CD14-positive monocyte (primary cell): ENCODE data around the gene KCNK6. TPM values are rescaled to one million over a fixed set of nuclear protein-coding genes. Genes with fewer than 3 reads are reported as not detected.

Experiments used
- DNase-seq, 3 donors: peaks; one replicate each; pipeline ENCODE4 v3.0.0-alpha.2; 2011 to 2022
- H2AFZ ChIP-seq: 2 replicates; pipeline ENCODE4 v1.6.0; 2012; ENCODE audit warnings: mild to moderate bottlenecking, low read depth, low read length, inconsistent platforms; ENCODE audit not compliant: insufficient read depth, poor library complexity, severe bottlenecking
- H3K27ac ChIP-seq, 2 donors: 1 replicate in 1 of 2; 2 replicates in 1 of 2; pipeline ENCODE4 v1.5.1; 2012 to 2013; ENCODE audit warnings: low read length in 2 of 2, control low read depth in 1 of 2, inconsistent platforms in 1 of 2, low read depth in 1 of 2, mild to moderate bottlenecking in 1 of 2
- H3K27me3 ChIP-seq, 2 donors: one replicate each; pipeline versions ENCODE4 v1.6.0 to v1.6.1; 2011 to 2013; ENCODE audit warnings: low read length in 2 of 2; ENCODE audit not compliant: control insufficient read depth in 2 of 2, insufficient read depth in 2 of 2
- H3K36me3 ChIP-seq, 2 donors: replicated peaks in 1 of 2; 1 replicate in 1 of 2; 2 replicates in 1 of 2; pipeline versions ENCODE4 v1.5.1 to v1.6.1; 2012 to 2013; ENCODE audit warnings: low read length in 2 of 2, control low read depth in 1 of 2, inconsistent platforms in 1 of 2, mild to moderate bottlenecking in 1 of 2; ENCODE audit not compliant: insufficient read depth in 2 of 2, control insufficient read depth in 1 of 2
- H3K4me1 ChIP-seq, 2 donors: 1 replicate in 1 of 2; 2 replicates in 1 of 2; pipeline versions ENCODE4 v1.5.1 to v1.6.1; 2012 to 2013; ENCODE audit warnings: low read length in 2 of 2, control low read depth in 1 of 2, inconsistent platforms in 1 of 2, mild to moderate bottlenecking in 1 of 2, moderate library complexity in 1 of 2; ENCODE audit not compliant: insufficient read depth in 2 of 2, control insufficient read depth in 1 of 2
- H3K4me2 ChIP-seq: replicated peaks from 2 replicates; pipeline ENCODE3; 2012; ENCODE audit warnings: low read length, moderate library complexity, mild to moderate bottlenecking; ENCODE audit not compliant: poor library complexity, severe bottlenecking; ENCODE audit errors: extremely low read depth
- H3K4me3 ChIP-seq, 3 experiments: fragments of 200-600 bp in 1 of 3; sonication (generic) in 1 of 3; replicated peaks in 1 of 3; 1 replicate in 2 of 3; 2 replicates in 1 of 3; pipeline ENCODE4 v1.5.1; 2011 to 2013; ENCODE audit warnings: low read length in 3 of 3, mild to moderate bottlenecking in 3 of 3, control low read depth in 2 of 3, low read depth in 2 of 3, inconsistent platforms in 1 of 3, moderate library complexity in 1 of 3
- H3K79me2 ChIP-seq: 2 replicates; pipeline ENCODE4 v1.6.0; 2012; ENCODE audit warnings: mild to moderate bottlenecking, control low read depth, inconsistent platforms, low read length, moderate library complexity; ENCODE audit not compliant: insufficient read depth
- H3K9ac ChIP-seq: 2 replicates; pipeline ENCODE4 v1.6.0; 2017; ENCODE audit warnings: low read length, mild to moderate bottlenecking; ENCODE audit not compliant: insufficient read depth, poor library complexity, severe bottlenecking
- H3K9me3 ChIP-seq, 2 donors: replicated peaks in 1 of 2; 1 replicate in 1 of 2; 2 replicates in 1 of 2; pipeline versions ENCODE4 v1.5.1 to v1.6.1; 2012 to 2013; ENCODE audit warnings: low read length in 2 of 2, control low read depth in 1 of 2; ENCODE audit not compliant: control insufficient read depth in 1 of 2, insufficient read depth in 1 of 2
- H4K20me1 ChIP-seq: 2 replicates; pipeline ENCODE4 v1.6.0; 2012; ENCODE audit warnings: mild to moderate bottlenecking, low read length, control low read depth, moderate library complexity; ENCODE audit not compliant: insufficient read depth
- H3K27ac Mint-ChIP-seq, 7 donors: one replicate each; pipeline ENCODE4 v1.8.0; 2020; ENCODE audit warnings: mild to moderate bottlenecking in 7 of 7, mixed read lengths in 7 of 7, moderate library complexity in 6 of 7, inconsistent platforms in 2 of 7
- H3K27me3 Mint-ChIP-seq, 3 donors: one replicate each; pipeline ENCODE4 v1.8.0; 2021 to 2022; ENCODE audit warnings: low read depth in 3 of 3, mild to moderate bottlenecking in 3 of 3, mixed read lengths in 3 of 3, moderate library complexity in 3 of 3, inconsistent platforms in 1 of 3
- H3K36me3 Mint-ChIP-seq, 2 donors: one replicate each; pipeline ENCODE4 v1.8.0; 2020; ENCODE audit warnings: mixed read lengths in 2 of 2, inconsistent platforms in 1 of 2, mild to moderate bottlenecking in 1 of 2
- H3K4me1 Mint-ChIP-seq: one replicate; pipeline ENCODE4 v1.8.0; 2020; ENCODE audit warnings: mild to moderate bottlenecking, mixed read lengths
- H3K4me3 Mint-ChIP-seq, 2 donors: one replicate each; pipeline ENCODE4 v1.8.0; 2020; ENCODE audit warnings: mild to moderate bottlenecking in 2 of 2, mixed read lengths in 2 of 2, moderate library complexity in 1 of 2
- H3K9me3 Mint-ChIP-seq, 7 donors: one replicate each; pipeline ENCODE4 v1.8.0; 2020 to 2022; ENCODE audit warnings: mixed read lengths in 7 of 7, mild to moderate bottlenecking in 6 of 7, moderate library complexity in 6 of 7, inconsistent platforms in 2 of 7
- WGBS: methylation state at CpG from one replicate; pipeline ENCODE4 v1.1.5; 2013; ENCODE audit warnings: missing lambda C conversion rate; ENCODE audit not compliant: insufficient coverage; 5-methylcytosine and 5-hydroxymethylcytosine counted together
- intact Hi-C, 2 donors: fragments of 100-400 bp; cut with micrococcal nuclease; formaldehyde crosslinking; loops; one replicate each; pipeline versions ENCODE4 v1.15.0 to v1.15.1; 2023
- polyA plus RNA-seq, 3 donors: library from polyadenylated mRNA; depleted of rRNA in 1 of 3; unstranded in 2 of 3; stranded (reverse) in 1 of 3; fragments of 300-500 nt in 2 of 3; fragments of >200 nt in 1 of 3; fragmentation: Illumina TruSeq in 2 of 3; gene quantifications; 1 replicate in 2 of 3; 2 replicates in 1 of 3; pipeline ENCODE4 v1.2.3, GENCODE V29; 2012 to 2021
- TF ChIP-seq, protein P1 (sequence below): fragments of 200-600 bp; IDR thresholded peaks from one replicate; pipeline ENCODE4 v1.8.0; 2022; ENCODE audit warnings: antibody characterized with exemption, mild to moderate bottlenecking

KCNK6 gene
- polyA plus RNA-seq, 3 donors, result 7.3 to 21.5 (median 8.7) TPM

DNA sequence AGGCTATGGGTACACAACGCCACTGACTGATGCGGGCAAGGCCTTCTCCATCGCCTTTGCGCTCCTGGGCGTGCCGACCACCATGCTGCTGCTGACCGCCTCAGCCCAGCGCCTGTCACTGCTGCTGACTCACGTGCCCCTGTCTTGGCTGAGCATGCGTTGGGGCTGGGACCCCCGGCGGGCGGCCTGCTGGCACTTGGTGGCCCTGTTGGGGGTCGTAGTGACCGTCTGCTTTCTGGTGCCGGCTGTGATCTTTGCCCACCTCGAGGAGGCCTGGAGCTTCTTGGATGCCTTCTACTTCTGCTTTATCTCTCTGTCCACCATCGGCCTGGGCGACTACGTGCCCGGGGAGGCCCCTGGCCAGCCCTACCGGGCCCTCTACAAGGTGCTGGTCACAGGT lies 6.9 kb downstream of the KCNK6 start:
- TF ChIP-seq, protein P1, sequence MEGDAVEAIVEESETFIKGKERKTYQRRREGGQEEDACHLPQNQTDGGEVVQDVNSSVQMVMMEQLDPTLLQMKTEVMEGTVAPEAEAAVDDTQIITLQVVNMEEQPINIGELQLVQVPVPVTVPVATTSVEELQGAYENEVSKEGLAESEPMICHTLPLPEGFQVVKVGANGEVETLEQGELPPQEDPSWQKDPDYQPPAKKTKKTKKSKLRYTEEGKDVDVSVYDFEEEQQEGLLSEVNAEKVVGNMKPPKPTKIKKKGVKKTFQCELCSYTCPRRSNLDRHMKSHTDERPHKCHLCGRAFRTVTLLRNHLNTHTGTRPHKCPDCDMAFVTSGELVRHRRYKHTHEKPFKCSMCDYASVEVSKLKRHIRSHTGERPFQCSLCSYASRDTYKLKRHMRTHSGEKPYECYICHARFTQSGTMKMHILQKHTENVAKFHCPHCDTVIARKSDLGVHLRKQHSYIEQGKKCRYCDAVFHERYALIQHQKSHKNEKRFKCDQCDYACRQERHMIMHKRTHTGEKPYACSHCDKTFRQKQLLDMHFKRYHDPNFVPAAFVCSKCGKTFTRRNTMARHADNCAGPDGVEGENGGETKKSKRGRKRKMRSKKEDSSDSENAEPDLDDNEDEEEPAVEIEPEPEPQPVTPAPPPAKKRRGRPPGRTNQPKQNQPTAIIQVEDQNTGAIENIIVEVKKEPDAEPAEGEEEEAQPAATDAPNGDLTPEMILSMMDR, result no peak
- Mint-ChIP-seq H3K4me3 (no peak overlapping the region), H3K27me3 (peaks cover 0 to 2% (median 0%) of the 10 kb centered on the region in 3 donors), H3K9me3 (peaks cover 0 to 2% (median 0%) of the 10 kb centered on the region in 7 donors), H3K4me1 (peaks cover 22% of the 10 kb centered on the region), H3K27ac (no peak overlapping the region), H3K36me3 (peaks cover 60 to 76% of the 10 kb centered on the region in 2 donors)
- no peak overlapping the region for H3K9ac ChIP-seq
- H3K4me1 ChIP-seq, result peaks cover 15 to 21% of the 10 kb centered on the region in 2 donors
- peaks cover 47% of the 10 kb centered on the region for H4K20me1 ChIP-seq
- intact Hi-C loops, result no loop called here
- H2AFZ ChIP-seq, result no peak overlapping the region
- H3K27me3 ChIP-seq, result no peaks in the 10 kb centered on the region
- no peak for DNase-seq
- no peak overlapping the region for H3K4me2 ChIP-seq
- no peak overlapping the region for H3K4me3 ChIP-seq
- peaks cover 42 to 68% of the 10 kb centered on the region in 2 donors for H3K36me3 ChIP-seq
- no peak overlapping the region for H3K27ac ChIP-seq
- no peaks in the 10 kb centered on the region for H3K9me3 ChIP-seq
- peaks cover 14% of the 10 kb centered on the region for H3K79me2 ChIP-seq
- over 99% methylated on average over 18 of the region's 22 CpGs for WGBS

DNA sequence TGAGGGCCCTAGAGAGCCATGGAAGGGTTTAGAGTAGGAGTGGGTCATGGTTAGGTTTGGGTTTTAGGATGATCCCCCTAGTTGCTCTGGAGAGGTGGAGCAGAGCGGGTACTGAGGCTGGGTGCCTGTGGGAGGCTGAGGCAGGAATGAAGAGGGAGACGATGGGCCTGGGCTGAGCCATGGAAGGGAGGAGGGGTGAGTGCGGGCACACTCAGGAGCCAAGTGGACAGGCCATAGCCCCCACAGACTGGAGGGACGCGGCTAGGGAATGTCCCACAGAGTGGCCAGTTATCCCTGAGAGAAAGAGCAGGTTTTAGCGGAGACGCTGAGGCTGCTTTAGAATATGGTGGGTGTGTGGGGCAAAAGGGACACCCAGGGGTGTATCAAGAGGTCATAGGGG lies 10.0 kb downstream of the KCNK6 start:
- H3K79me2 ChIP-seq, result no peaks in the 10 kb centered on the region
- WGBS, result 100% methylated on average over 5 of the region's 7 CpGs

More for the DNA sequence above, 10.0 kb downstream of the KCNK6 start:
- Mint-ChIP-seq H3K36me3 (peaks cover 56 to 70% of the 10 kb centered on the region in 2 donors), H3K4me1 (no peaks in the 10 kb centered on the region), H3K9me3 (peaks cover 0 to 2% (median 0%) of the 10 kb centered on the region in 7 donors), H3K4me3 (no peak overlapping the region), H3K27me3 (peaks cover 0 to 2% (median 2%) of the 10 kb centered on the region in 3 donors), H3K27ac (peak overlapping the region in 1 of 7 donors; percentile 6)
- Histone ChIP-seq H3K9ac (no peak overlapping the region), H3K27me3 (no peaks in the 10 kb centered on the region), H2AFZ (no peak overlapping the region), H3K36me3 (peaks cover 39 to 63% of the 10 kb centered on the region in 2 donors), H3K4me1 (no peaks in the 10 kb centered on the region), H4K20me1 (peaks cover 29% of the 10 kb centered on the region), H3K9me3 (no peaks in the 10 kb centered on the region), H3K27ac (no peak overlapping the region), H3K4me3 (no peak overlapping the region), H3K4me2 (no peak overlapping the region)
- no peak for DNase-seq
- TF ChIP-seq, protein P1, result no peak
- intact Hi-C loops, result no loop called here
